ENCODE measurements around the gene GIPC3.

- TF ChIP-seq CTCF (IDR thresholded peaks at IDR 0.05): no peak
- no peak for TF ChIP-seq POLR2AphosphoS5 (IDR thresholded peaks at IDR 0.05)
- no peak for TF ChIP-seq POLR2A (IDR thresholded peaks at IDR 0.05)
Measured at GRCh38 chr19:3604987-3605343, 19.7 kb downstream of the GIPC3 start.
